Transverse colon (tissue), 4 donors: ENCODE measurements around the gene FBLN7.

ENCODE experiments used
- CTCF ChIP-seq, 5 experiments: fragments of 200-600 bp in 3 of 5; fragments of 450-650 bp in 2 of 5; sonication (generic) in 3 of 5; IDR thresholded peaks; 1 replicate in 2 of 5; 2 replicates in 3 of 5; pipeline ENCODE4 v1.5.1; 2016 to 2017; ENCODE audit warnings: antibody characterized with exemption in 5 of 5, inconsistent platforms in 3 of 5, mild to moderate bottlenecking in 2 of 5, moderate library complexity in 1 of 5
- POLR2AphosphoS5 ChIP-seq, 3 donors: sonication (generic); formaldehyde crosslinking; IDR thresholded peaks; one replicate each; pipeline ENCODE4 v1.6.1; 2016; ENCODE audit warnings: antibody characterized with exemption in 3 of 3

- TF ChIP-seq CTCF (IDR thresholded peaks at IDR 0.05) = no peak
- TF ChIP-seq POLR2AphosphoS5 (IDR thresholded peaks at IDR 0.05) = no peak
Observed at GRCh38 chr2:112136096-112136495, 2.1 kb upstream of the FBLN7 start.
